Panc1 (cell line): Measurements from ENCODE around the gene ACSL6. TPM values are rescaled to one million over a fixed set of nuclear protein-coding genes. Genes with fewer than 3 reads are reported as not detected.

Experiments used
- ATAC-seq: fragments of 200-7000 bp; cut with Tn5 transposase; 2 replicates; pipeline ENCODE4 v1.9.1; 2020; ENCODE audit warnings: mild to moderate bottlenecking, moderate library complexity
- BruUV-seq: library from RNA; stranded (reverse); fragments of 400-500 nt; replicated peaks from 2 replicates; lab custom pipeline; 2021; lab: Mats Ljungman, UMichigan
- CTCF ChIA-PET: fragments of 300-600 bp; sonication (Branson Sonifier 250); formaldehyde crosslinking; loops from one replicate; lab custom pipeline; 2022; ENCODE audit warnings: antibody characterized with exemption; lab: Charles Lee
- POLR2A ChIA-PET: fragments of 300-600 bp; sonication (Branson Sonifier 250); formaldehyde crosslinking; loops from one replicate; lab custom pipeline; 2022; ENCODE audit warnings: antibody characterized with exemption; lab: Charles Lee
- DNase-seq: peaks from one replicate; pipeline ENCODE4 v3.0.0-alpha.2; 2010; ENCODE audit warnings: low read depth, low spot score
- H3K27ac ChIP-seq: 2 replicates; pipeline ENCODE4 v1.5.1; 2011; ENCODE audit warnings: mild to moderate bottlenecking, low read length, inconsistent platforms
- H3K27me3 ChIP-seq: fragments of 200-500 bp; sonication (Bioruptor generic); 2 replicates; pipeline ENCODE4 v1.6.0; 2014; ENCODE audit warnings: low read length, inconsistent platforms; ENCODE audit not compliant: control insufficient read depth, insufficient read depth
- H3K36me3 ChIP-seq: fragments of 200-500 bp; sonication (Bioruptor generic); 2 replicates; pipeline ENCODE4 v1.5.1; 2014; ENCODE audit warnings: inconsistent platforms, mild to moderate bottlenecking, low read length, moderate library complexity; ENCODE audit not compliant: control insufficient read depth, insufficient read depth
- H3K4me1 ChIP-seq: 2 replicates; pipeline ENCODE4 v1.5.1; 2011; ENCODE audit warnings: inconsistent platforms, mild to moderate bottlenecking, low read length, moderate library complexity; ENCODE audit not compliant: control insufficient read depth, insufficient read depth
- H3K4me3 ChIP-seq, 2 experiments: 2 replicates each; pipeline ENCODE4 v1.5.1; 2011 to 2012; ENCODE audit warnings: low read depth in 2 of 2, low read length in 2 of 2, mild to moderate bottlenecking in 2 of 2, inconsistent platforms in 1 of 2, moderate library complexity in 1 of 2
- H3K9me3 ChIP-seq: fragments of 200-500 bp; sonication (Bioruptor generic); 2 replicates; pipeline ENCODE4 v1.5.1; 2014; ENCODE audit warnings: low read depth, mild to moderate bottlenecking, inconsistent platforms, low read length, moderate library complexity; ENCODE audit not compliant: control insufficient read depth, insufficient read depth
- CTCF ChIP-seq: fragments of 450-650 bp; IDR thresholded peaks from 2 replicates; pipeline ENCODE4 v1.5.1; 2017; ENCODE audit warnings: mild to moderate bottlenecking
- POLR2AphosphoS5 ChIP-seq: IDR thresholded peaks from 2 replicates; pipeline ENCODE4 v1.6.1; 2012; ENCODE audit warnings: mild to moderate bottlenecking, low read depth, low read length, moderate library complexity
- REST ChIP-seq, 2 experiments: IDR thresholded peaks; 2 replicates each; pipeline ENCODE4 v1.6.1; 2011 to 2012; ENCODE audit warnings: low read depth in 2 of 2, control low read depth in 1 of 2, low read length in 1 of 2, mild to moderate bottlenecking in 1 of 2, moderate library complexity in 1 of 2; ENCODE audit not compliant: insufficient read depth in 1 of 2
- SIN3A ChIP-seq: IDR thresholded peaks from 2 replicates; pipeline ENCODE4 v1.6.1; 2012; ENCODE audit warnings: low read depth, mild to moderate bottlenecking, low read length, moderate library complexity, borderline replicate concordance; ENCODE audit not compliant: insufficient read depth
- TCF7L2 ChIP-seq: IDR thresholded peaks from 2 replicates; pipeline ENCODE4 v1.6.1; 2011; ENCODE audit warnings: mild to moderate bottlenecking, low read depth, low read length, inconsistent platforms
- in situ Hi-C: cut with HindIII; loops from 2 replicates; pipeline ENCODE4 v1.10.0; 2016; ENCODE audit warnings: low sequenced_read_pairs, low pct_unique_long_range_greater_than_20kb
- intact Hi-C: fragments of 100-400 bp; cut with micrococcal nuclease; formaldehyde crosslinking; loops from one replicate; pipeline ENCODE4 v1.10.0; 2022; ENCODE audit not compliant: unreplicated experiment
- total RNA-seq: library from RNA; stranded (reverse); gene quantifications from one replicate; pipeline ENCODE4 v1.2.1, GENCODE V29; 2021; ENCODE audit not compliant: unreplicated experiment

The ACSL6 gene
- total RNA-seq, 1 experiment from 2014 or later, result 0.18 TPM

- H3K27me3 ChIP-seq, result no peaks in the 10 kb centered on the region
- H3K4me1 ChIP-seq, result no peaks in the 10 kb centered on the region
- no TSS peak for BruUV-seq
- no peak overlapping the region for H3K27ac ChIP-seq
- POLR2A ChIA-PET, result interaction anchor here (0.8 kb wide), 1 partner anchor 14 kb away, joined by 3 read pairs; no protein-coding TSS in a partner anchor
- in situ Hi-C loops (no loop called here), intact Hi-C loops (no loop called here)
- ATAC-seq (0 out of 2 replicates have a peak, but pooled peaks have one; percentile 23), DNase-seq (no peak)
- TF ChIP-seq TCF7L2, result no peak
- TF ChIP-seq SIN3A, result no peak
- no peak for TF ChIP-seq CTCF
- TF ChIP-seq REST (IDR thresholded peaks at IDR 0.05; ENCODE audit: insufficient read depth in 1 of 2, low read depth in 2 of 2, low read length in 1 of 2), result no peak
- no peak for TF ChIP-seq POLR2AphosphoS5
- CTCF ChIA-PET, result no interaction called here
- no peak overlapping the region for H3K4me3 ChIP-seq
- no peaks in the 10 kb centered on the region for H3K9me3 ChIP-seq
- H3K36me3 ChIP-seq, result no peaks in the 10 kb centered on the region
Measured at GRCh38 chr5:132001647-132002561, 9.6 kb downstream of the ACSL6 start.

- no peaks in the 10 kb centered on the region for H3K9me3 ChIP-seq
- H3K27me3 ChIP-seq, result no peaks in the 10 kb centered on the region
- H3K4me3 ChIP-seq, result no peak overlapping the region
- no peaks in the 10 kb centered on the region for H3K36me3 ChIP-seq
- ChIA-PET POLR2A (interaction anchor here (0.6 kb wide), 1 partner anchor 19 kb away, joined by 3 read pairs; no protein-coding TSS in a partner anchor), CTCF (no interaction called here)
- in situ Hi-C loops (no loop called here), intact Hi-C loops (no loop called here)
- TF ChIP-seq SIN3A (no peak), CTCF (no peak), TCF7L2 (no peak), REST (IDR thresholded peaks at IDR 0.05; ENCODE audit: insufficient read depth in 1 of 2, low read depth in 2 of 2, low read length in 1 of 2) (no peak)
- no TSS peak for BruUV-seq
- DNase-seq (no peak), ATAC-seq (no peak)
- H3K27ac ChIP-seq, result no peak overlapping the region
- no peaks in the 10 kb centered on the region for H3K4me1 ChIP-seq
Measured at GRCh38 chr5:132000677-132001453, 10.6 kb downstream of the ACSL6 start.
